GM21390 (cell line): ENCODE measurements around the gene LHFPL2.

ENCODE experiments used
- ATAC-seq: cut with Tn5 transposase; IDR thresholded peaks from one replicate; pipeline ENCODE4 v1.9.1; 2021; ENCODE audit not compliant: unreplicated experiment

LHFPL2 gene

GRCh38 chr5:78509145-78509865 is 139.3 kb downstream of the LHFPL2 start:
- ATAC-seq, result no peak

- ATAC-seq, result no peak
These were observed 140.3 kb downstream of the LHFPL2 start for GRCh38 chr5:78508186-78508765.

GRCh38 chr5:78507531-78507930 is 141.0 kb downstream of the LHFPL2 start:
- no peak for ATAC-seq

- no peak for ATAC-seq
These were observed 142.1 kb downstream of the LHFPL2 start for GRCh38 chr5:78506261-78507024.

GRCh38 chr5:78505860-78506259 is 142.7 kb downstream of the LHFPL2 start:
- ATAC-seq, result no peak

GRCh38 chr5:78504704-78505677 is 143.6 kb downstream of the LHFPL2 start:
- ATAC-seq, result no peak

DNA sequence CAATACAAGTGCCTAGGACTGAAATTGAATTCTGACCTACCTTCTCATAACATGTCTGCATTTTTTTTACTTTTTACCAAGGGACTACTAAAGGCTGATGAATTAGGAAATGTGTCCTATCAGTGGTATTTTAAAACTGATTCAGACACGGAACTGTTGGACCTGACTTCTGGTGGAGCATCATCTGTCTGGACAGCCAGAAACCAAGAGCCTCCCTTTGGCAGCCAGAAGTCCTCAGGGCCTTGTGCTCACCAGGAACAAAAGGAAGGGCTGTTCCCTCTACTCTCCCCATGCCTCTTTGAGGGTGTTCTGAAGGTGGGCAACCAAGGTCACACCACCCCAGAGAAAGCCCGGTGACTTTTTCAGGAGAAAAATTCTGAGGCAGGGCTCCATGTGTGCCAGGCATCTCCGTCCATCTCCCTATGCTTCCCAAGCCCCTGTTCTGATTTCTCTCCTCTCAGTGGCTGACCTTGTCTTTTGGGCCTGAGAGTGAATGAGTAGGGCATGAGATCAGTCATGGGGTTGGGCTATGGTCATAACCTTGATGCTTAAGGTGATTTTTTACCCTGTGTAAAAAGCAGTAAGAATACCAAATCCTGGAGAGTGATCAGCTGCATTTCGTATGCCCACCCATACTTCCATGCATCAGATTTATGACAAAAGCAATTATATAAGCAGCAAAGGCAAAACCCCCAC is 144.5 kb downstream of the LHFPL2 start:
- no peak for ATAC-seq

DNA sequence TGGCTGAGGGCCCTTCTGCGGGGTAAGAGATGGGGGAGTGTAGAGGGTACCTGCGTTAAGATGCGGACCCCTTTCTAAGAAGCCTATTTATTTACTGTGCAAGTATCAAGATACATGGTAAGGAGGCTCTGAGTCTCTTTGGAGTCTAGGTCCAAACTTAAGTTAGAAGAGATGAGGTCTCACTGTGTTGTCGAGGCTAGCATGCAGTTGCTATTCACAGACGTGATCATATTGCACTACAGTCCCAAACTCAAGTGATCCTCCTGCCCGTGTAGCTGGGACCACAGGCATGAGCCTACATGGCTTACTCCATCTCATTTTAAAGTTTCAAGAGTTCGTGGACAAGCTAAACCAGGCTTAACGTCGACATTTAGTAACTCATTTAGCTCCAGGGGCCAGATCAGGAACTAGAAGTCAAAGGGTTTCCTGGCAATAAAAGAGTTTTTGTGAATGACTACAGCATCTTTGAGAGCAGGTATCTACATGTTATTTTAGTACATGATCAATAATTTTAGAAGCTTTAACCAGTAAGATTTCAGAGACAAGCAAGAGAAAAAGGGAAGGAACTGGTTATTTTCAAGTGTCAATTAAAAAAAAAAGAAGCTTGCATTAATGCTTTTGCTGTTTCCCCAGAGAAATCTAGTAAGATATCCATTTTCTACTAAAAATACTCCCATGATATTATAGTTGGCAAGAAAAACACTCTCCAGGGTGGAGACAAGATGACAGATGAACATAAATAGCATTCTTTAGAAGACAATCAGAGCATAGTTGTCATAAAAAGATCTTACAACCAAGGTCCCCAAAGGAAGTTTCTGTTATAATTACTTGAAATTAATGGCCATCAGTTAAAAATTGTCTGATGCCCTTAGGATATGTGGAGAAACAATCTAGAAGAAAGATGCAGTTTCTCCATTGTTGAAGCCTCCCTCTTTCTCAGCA is 146.9 kb downstream of the LHFPL2 start:
- no peak for ATAC-seq

DNA sequence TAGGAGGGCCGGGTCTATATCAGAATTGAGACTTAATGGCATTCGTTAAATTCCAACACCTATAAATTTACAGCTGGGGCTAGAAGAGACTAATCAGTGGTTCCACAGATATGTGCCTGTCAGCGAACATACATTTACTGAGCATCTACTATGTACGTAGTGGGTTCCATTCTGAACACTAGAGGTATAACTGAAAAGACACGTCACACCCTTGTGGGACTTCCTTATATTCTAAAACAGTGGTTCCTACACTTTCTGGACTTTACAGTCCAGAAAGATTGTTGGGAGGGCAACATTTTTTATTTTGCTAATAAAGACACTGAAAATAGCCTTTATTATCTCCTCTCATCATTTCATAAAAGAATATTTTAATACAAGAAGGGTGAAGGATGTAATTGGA is 147.7 kb downstream of the LHFPL2 start:
- ATAC-seq, result no peak

- no peak for ATAC-seq
These were observed 148.5 kb downstream of the LHFPL2 start for GRCh38 chr5:78500028-78500427.

- ATAC-seq, result no peak
These were observed 149.1 kb downstream of the LHFPL2 start for GRCh38 chr5:78499485-78499884.

- ATAC-seq, result peak; percentile 77
These were observed 150.7 kb downstream of the LHFPL2 start for GRCh38 chr5:78497573-78498533.

DNA sequence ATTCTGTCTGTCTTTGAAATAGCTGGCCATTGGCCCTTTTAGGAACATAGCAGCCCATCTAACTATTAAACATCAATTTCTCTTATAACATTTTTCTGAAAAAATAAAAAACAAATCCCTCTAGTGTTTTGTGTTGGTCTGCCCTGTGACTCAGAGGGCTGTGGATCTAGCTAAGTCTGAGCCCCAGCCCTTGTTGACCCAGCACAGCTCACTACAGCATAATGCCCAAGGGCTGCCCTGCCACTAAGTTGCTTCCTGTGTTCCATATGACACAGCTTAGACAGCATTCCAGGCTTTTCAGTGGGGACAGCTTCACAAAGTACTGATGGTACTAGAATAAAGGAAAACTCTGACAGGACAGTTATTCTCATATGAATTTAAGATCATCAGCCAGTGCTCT is 152.2 kb downstream of the LHFPL2 start:
- no peak for ATAC-seq

DNA sequence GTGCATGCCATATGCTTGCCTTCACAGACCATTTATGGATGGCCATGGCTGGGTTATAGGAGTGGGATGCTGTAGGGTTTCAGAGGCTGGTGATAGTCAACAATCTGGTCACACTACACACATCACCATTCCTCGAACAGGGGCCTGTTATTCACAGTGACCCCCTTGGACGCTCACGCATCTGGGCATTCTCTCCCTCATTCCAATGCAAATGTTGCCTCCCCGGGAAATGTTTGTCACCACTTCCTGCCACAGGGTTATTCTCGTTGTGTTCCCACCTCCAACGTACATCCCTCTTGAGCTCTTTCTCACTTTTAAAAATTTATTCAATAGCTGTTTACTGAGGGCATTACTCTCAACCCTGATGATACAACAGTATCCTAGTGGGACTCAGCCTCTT is 152.8 kb downstream of the LHFPL2 start:
- no peak for ATAC-seq

- no peak for ATAC-seq
These were observed 155.9 kb downstream of the LHFPL2 start for GRCh38 chr5:78492650-78493049.

DNA sequence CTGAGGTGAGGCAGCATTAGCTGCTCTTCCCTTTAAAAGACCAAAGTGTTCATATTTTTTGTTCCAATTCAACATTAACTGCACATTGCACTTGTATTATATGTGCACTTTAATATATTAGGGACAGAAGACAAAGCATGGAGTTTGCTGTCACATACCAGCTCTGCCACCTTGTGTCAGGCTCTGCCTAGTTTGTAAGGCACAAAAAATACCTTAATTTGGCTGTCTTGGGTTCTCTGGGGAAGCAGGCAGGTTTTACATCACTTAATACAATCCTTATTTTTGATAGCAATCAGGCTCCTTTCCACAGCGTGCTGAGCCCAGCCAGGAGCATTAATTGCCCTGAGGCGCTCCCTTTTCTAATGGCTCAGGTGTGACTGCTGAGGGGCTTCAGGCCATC is 156.3 kb downstream of the LHFPL2 start:
- ATAC-seq, result no peak

GRCh38 chr5:78490709-78491485 is 157.7 kb downstream of the LHFPL2 start:
- ATAC-seq, result no peak
